Breast epithelium (tissue), 4 donors: ENCODE results near the gene ARL4D. TPM values are rescaled to one million over a fixed set of nuclear protein-coding genes. Genes with fewer than 3 reads are reported as not detected.

Experiments used
- DNase-seq, 2 donors: peaks; one replicate each; pipeline ENCODE4 v3.0.0-alpha.2; 2019; ENCODE audit warnings: low spot score in 2 of 2
- H3K27ac ChIP-seq, 2 donors: fragments of 200-600 bp; sonication (generic) in 1 of 2; one replicate each; pipeline ENCODE4 v1.5.1; 2016 to 2019; ENCODE audit warnings: mild to moderate bottlenecking in 1 of 2
- H3K27me3 ChIP-seq, 2 donors: fragments of 200-600 bp; sonication (generic) in 1 of 2; one replicate each; pipeline versions ENCODE4 v1.5.1 to v1.6.0; 2017 to 2019; ENCODE audit warnings: control low read depth in 1 of 2, mild to moderate bottlenecking in 1 of 2
- H3K36me3 ChIP-seq: fragments of 200-600 bp; one replicate; pipeline ENCODE4 v1.5.1; 2019
- H3K4me1 ChIP-seq, 2 donors: fragments of 200-600 bp; sonication (generic); one replicate each; pipeline ENCODE4 v1.5.1; 2016 to 2019; ENCODE audit warnings: control low read depth in 1 of 2
- H3K4me3 ChIP-seq, 3 donors: fragments of 200-600 bp; sonication (generic); 1 replicate in 2 of 3; 2 replicates in 1 of 3; pipeline ENCODE4 v1.5.1; 2016 to 2019; ENCODE audit warnings: mild to moderate bottlenecking in 3 of 3, moderate library complexity in 2 of 3
- H3K9me3 ChIP-seq, 2 donors: fragments of 200-600 bp; sonication (generic) in 1 of 2; one replicate each; pipeline ENCODE4 v1.5.1; 2016 to 2019; ENCODE audit warnings: control low read depth in 1 of 2
- POLR2A ChIP-seq: fragments of 450-650 bp; IDR thresholded peaks from one replicate; pipeline ENCODE4 v1.6.1; 2016; ENCODE audit warnings: antibody characterized with exemption, mild to moderate bottlenecking, moderate library complexity
- POLR2AphosphoS5 ChIP-seq, 3 donors: sonication (generic); formaldehyde crosslinking; IDR thresholded peaks; one replicate each; pipeline ENCODE4 v1.6.1; 2017; ENCODE audit warnings: antibody characterized with exemption in 3 of 3
- intact Hi-C: fragments of 100-400 bp; cut with DNase I; formaldehyde crosslinking; loops from one replicate; pipeline ENCODE4 v1.15.1; 2023; ENCODE audit warnings: low total_unique reads
- total RNA-seq, 3 donors: library from RNA; depleted of rRNA; stranded (reverse); fragments of >200 nt; gene quantifications; one replicate each; pipeline ENCODE4 v1.1.0, GENCODE V29; 2016
- TF ChIP-seq, protein P1 (sequence below), 3 donors: fragments of 450-650 bp; IDR thresholded peaks; one replicate each; pipeline ENCODE4 v1.5.1; 2016 to 2017; ENCODE audit warnings: antibody characterized with exemption in 3 of 3, mild to moderate bottlenecking in 3 of 3, moderate library complexity in 3 of 3

ARL4D gene
- total RNA-seq, 3 donors from 2014 or later: 6.1 to 15.4 (median 7.2) TPM

DNA sequence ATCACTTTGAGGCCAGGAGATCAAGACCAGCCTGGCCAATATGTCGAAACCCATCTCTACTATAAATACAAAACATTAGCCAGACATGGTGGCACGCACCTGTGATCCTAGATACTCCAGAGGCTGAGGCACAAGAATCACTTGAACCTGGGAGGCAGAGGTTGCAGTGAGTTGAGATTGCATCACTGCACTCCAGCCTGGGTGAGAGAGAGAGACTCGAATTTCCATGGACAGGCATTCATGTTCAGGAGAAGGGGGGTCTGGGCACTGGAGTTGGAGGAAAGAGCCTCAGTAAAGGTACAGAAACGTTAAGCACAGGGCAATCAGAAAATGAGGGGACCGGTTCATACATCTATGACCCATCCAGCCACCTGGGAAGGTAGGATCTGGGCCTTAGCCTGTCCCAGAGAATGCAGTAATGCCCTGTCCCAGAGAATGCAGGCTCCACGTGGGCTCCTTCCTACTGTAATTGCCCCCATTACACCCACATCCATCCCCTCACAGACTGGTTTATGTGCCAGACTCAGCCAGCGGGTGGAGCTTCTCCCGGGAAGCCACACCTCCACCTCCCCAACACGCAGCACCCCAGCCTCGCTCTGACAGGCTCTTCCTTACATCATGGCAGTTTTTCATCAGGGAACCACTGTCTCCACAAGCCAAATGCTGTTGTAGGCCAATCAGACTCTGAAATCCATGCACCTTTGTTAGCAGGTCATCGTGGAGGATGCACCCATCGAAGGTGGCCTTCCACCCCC is 21.6 kb upstream of the ARL4D start:
- Histone ChIP-seq H3K4me3 (no peak overlapping the region), H3K4me1 (no peaks in the 10 kb centered on the region), H3K9me3 (no peaks in the 10 kb centered on the region), H3K27ac (no peak overlapping the region), H3K27me3 (no peaks in the 10 kb centered on the region), H3K36me3 (no peaks in the 10 kb centered on the region)
- intact Hi-C loops: no loop called here
- DNase-seq: no peak
- TF ChIP-seq POLR2AphosphoS5 (IDR thresholded peaks at IDR 0.05) (no peak), POLR2A (no peak)
- TF ChIP-seq, protein P1, sequence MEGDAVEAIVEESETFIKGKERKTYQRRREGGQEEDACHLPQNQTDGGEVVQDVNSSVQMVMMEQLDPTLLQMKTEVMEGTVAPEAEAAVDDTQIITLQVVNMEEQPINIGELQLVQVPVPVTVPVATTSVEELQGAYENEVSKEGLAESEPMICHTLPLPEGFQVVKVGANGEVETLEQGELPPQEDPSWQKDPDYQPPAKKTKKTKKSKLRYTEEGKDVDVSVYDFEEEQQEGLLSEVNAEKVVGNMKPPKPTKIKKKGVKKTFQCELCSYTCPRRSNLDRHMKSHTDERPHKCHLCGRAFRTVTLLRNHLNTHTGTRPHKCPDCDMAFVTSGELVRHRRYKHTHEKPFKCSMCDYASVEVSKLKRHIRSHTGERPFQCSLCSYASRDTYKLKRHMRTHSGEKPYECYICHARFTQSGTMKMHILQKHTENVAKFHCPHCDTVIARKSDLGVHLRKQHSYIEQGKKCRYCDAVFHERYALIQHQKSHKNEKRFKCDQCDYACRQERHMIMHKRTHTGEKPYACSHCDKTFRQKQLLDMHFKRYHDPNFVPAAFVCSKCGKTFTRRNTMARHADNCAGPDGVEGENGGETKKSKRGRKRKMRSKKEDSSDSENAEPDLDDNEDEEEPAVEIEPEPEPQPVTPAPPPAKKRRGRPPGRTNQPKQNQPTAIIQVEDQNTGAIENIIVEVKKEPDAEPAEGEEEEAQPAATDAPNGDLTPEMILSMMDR (IDR thresholded peaks at IDR 0.05): no peak

DNA sequence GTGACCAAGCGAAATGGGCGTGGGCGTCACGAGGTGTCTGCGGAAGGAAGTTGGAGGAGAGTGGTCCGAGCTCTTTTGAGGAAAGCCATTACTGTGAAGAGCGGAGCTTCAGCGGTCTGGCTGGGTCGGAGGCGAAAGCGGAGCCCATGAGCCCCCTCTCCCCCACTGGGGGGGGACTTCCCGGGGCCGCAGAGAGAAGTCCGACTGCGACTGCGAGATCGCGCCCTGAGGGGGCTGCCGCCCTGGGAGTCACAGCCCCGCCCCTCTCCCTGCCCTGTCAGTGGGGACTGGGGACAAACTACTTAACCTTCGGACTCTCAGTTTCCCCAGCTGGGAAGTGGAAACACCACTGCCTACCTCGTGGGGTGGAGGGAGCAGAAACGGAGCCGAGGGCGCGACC is 20.0 kb upstream of the ARL4D start:
- TF ChIP-seq POLR2A (no peak), POLR2AphosphoS5 (IDR thresholded peaks at IDR 0.05) (no peak)
- TF ChIP-seq, protein P1 (IDR thresholded peaks at IDR 0.05): no peak
- H3K4me3 ChIP-seq: no peak overlapping the region
- no peak overlapping the region for H3K27ac ChIP-seq
- intact Hi-C loops: no loop called here
- no peaks in the 10 kb centered on the region for H3K27me3 ChIP-seq
- no peaks in the 10 kb centered on the region for H3K9me3 ChIP-seq
- no peaks in the 10 kb centered on the region for H3K4me1 ChIP-seq
- no peak for DNase-seq
- no peaks in the 10 kb centered on the region for H3K36me3 ChIP-seq

DNA sequence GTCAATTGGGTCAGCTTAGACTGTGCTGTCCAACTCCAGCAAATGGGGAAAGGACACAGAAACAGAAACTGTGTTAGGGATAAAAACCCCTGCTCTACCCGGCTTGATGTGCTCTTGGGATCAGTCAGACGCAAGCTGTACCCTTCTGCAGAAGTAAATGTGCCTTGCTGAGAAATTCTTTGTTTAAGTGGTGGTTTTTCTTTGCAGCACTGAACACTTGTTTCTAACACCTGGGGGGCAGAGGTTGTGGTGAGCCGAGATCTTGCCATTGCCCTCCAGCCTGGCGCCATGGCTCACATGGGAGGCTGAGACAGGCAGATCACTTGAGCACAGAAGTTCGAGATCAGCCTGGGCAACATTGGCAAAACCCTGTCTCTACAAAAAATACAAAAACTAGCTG is 18.5 kb upstream of the ARL4D start:
- intact Hi-C loops: no loop called here
- H3K4me1 ChIP-seq: no peaks in the 10 kb centered on the region
- H3K36me3 ChIP-seq: no peaks in the 10 kb centered on the region
- no peaks in the 10 kb centered on the region for H3K27me3 ChIP-seq
- DNase-seq: no peak
- H3K27ac ChIP-seq: no peak overlapping the region
- no peaks in the 10 kb centered on the region for H3K9me3 ChIP-seq
- H3K4me3 ChIP-seq: no peak overlapping the region
- TF ChIP-seq POLR2A (no peak), POLR2AphosphoS5 (IDR thresholded peaks at IDR 0.05) (no peak)
- TF ChIP-seq, protein P1 (IDR thresholded peaks at IDR 0.05): no peak

DNA sequence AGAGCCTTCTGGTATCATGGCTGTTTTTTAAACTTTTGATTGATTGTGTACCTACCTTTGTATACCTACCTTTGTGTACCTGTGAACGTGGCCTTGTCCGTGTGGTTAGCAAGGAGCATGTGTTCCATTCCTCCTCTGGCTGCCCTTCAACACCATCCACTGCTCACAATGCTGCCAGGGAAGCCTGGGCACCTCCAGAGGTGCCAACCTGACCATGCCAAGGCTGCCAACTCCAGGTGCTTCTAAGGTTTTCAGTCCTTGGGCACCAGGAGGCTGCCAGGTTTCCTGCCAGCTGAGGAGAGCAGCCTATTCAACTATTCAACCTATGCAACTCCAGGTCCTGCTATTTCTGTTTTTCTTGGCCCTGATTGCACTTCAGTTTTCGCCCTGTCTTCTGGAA is 17.6 kb upstream of the ARL4D start:
- Histone ChIP-seq H3K27me3 (no peaks in the 10 kb centered on the region), H3K4me3 (no peak overlapping the region), H3K9me3 (no peaks in the 10 kb centered on the region), H3K27ac (no peak overlapping the region), H3K36me3 (no peaks in the 10 kb centered on the region), H3K4me1 (no peaks in the 10 kb centered on the region)
- peak in 1 of 2 donors; percentile 69 for DNase-seq
- TF ChIP-seq POLR2AphosphoS5 (IDR thresholded peaks at IDR 0.05): no peak
- TF ChIP-seq, protein P1 (IDR thresholded peaks at IDR 0.05): no peak
- no peak for TF ChIP-seq POLR2A
- intact Hi-C loops: no loop called here

DNA sequence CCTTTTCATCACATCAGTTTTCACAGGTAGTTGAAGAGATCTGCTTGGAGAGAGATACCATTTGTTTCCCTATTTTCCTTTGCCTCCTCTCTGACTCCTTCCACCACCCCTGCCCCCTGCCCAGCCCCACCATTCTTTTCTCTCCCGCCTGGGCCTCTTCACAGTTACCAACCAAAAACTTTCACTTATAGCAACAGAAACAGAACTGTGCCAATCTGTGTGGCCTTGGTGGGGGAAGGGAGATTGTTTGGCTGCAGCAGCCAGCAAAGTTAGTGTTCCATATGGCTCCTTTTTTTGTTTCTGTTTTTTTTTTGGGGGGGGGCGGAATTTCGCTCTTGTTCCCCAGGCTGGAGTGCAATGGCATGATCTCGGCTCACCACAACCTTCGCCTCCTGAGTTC is 17.2 kb upstream of the ARL4D start:
- peak overlapping the region in 1 of 2 donors; percentile 21 for H3K27ac ChIP-seq
- TF ChIP-seq, protein P1 (IDR thresholded peaks at IDR 0.05): no peak
- TF ChIP-seq POLR2AphosphoS5 (IDR thresholded peaks at IDR 0.05) (no peak), POLR2A (no peak)
- H3K36me3 ChIP-seq: no peaks in the 10 kb centered on the region
- no peak for DNase-seq
- H3K9me3 ChIP-seq: no peaks in the 10 kb centered on the region
- intact Hi-C loops: no loop called here
- H3K4me1 ChIP-seq: no peaks in the 10 kb centered on the region
- no peak overlapping the region for H3K4me3 ChIP-seq
- no peaks in the 10 kb centered on the region for H3K27me3 ChIP-seq
